ENCODE measurements around the gene CCDC9B.

The CCDC9B gene

GRCh38 chr15:40340740-40341400, at the start of gene CCDC9B:
Gene CCDC9B, minus strand, starts transcription at chr15:40340939. Its CDS starts 120 bp downstream, at chr15:40340819.
- peak; percentile 88 for DNase-seq

GRCh38 chr15:40389824-40390595, 49.3 kb upstream of the CCDC9B start:
- no peak for DNase-seq

GRCh38 chr15:40388941-40389823, 48.4 kb upstream of the CCDC9B start:
- no peak for DNase-seq

- DNase-seq: no peak
Observed at GRCh38 chr15:40386480-40386879, 45.7 kb upstream of the CCDC9B start.

- DNase-seq: peak; percentile 93
Observed at GRCh38 chr15:40382580-40383456, 42.1 kb upstream of the CCDC9B start, which contains the start of gene KNSTRN. Gene KNSTRN, plus strand, starts transcription at chr15:40382721. Its CDS starts 115 bp downstream, at chr15:40382836.

GRCh38 chr15:40381818-40382529, 41.2 kb upstream of the CCDC9B start:
- DNase-seq: no peak

GRCh38 chr15:40380636-40381035, 39.9 kb upstream of the CCDC9B start:
- DNase-seq: no peak

- DNase-seq: peak; percentile 92
Observed at GRCh38 chr15:40379853-40380252, 39.1 kb upstream of the CCDC9B start.

- no peak for DNase-seq
Observed at GRCh38 chr15:40379374-40379773, 38.6 kb upstream of the CCDC9B start.

- DNase-seq: no peak
Observed at GRCh38 chr15:40377606-40378005, 36.9 kb upstream of the CCDC9B start.

- DNase-seq: peak; percentile 25
Observed at GRCh38 chr15:40372981-40373380, 32.2 kb upstream of the CCDC9B start.

- no peak for DNase-seq
Observed at GRCh38 chr15:40369971-40370370, 29.2 kb upstream of the CCDC9B start.

- DNase-seq: no peak
Observed at GRCh38 chr15:40369474-40369869, 28.7 kb upstream of the CCDC9B start.

GRCh38 chr15:40368719-40369473, 28.2 kb upstream of the CCDC9B start:
- no peak for DNase-seq

GRCh38 chr15:40367686-40368611, 27.2 kb upstream of the CCDC9B start:
- peak; percentile 82 for DNase-seq

- no peak for DNase-seq
Observed at GRCh38 chr15:40367371-40367685, 26.6 kb upstream of the CCDC9B start.

- no peak for DNase-seq
Observed at GRCh38 chr15:40366457-40367370, 26.0 kb upstream of the CCDC9B start.

- no peak for DNase-seq
Observed at GRCh38 chr15:40365624-40366456, 25.1 kb upstream of the CCDC9B start.

All from fibroblast of skin of right biceps (primary cell).